ENCODE measurements around the gene RUVBL1.

- TF ChIP-seq REST (IDR thresholded peaks at IDR 0.05; ENCODE audit: insufficient replicate concordance, low read depth) (no peak), CTCF (IDR thresholded peaks at IDR 0.05; ENCODE audit: insufficient read depth, low read length) (no peak)
Observed at GRCh38 chr3:128069271-128069670, 54.3 kb downstream of the RUVBL1 start.
